Bronchial epithelial cell (primary cell): ENCODE results near the gene SCAP. TPM values are rescaled to one million over a fixed set of nuclear protein-coding genes. Genes with fewer than 3 reads are reported as not detected.

Source experiments
- DNase-seq: peaks from one replicate; pipeline ENCODE4 v3.0.0-alpha.2; 2010; ENCODE audit warnings: low read depth
- FAIRE-seq: peaks from 2 replicates; lab custom pipeline; 2011; peaks lifted over from hg19 to GRCh38; lab: Jason Lieb, UNC
- H3K27me3 ChIP-seq: 2 replicates; pipeline ENCODE4 v1.5.1; 2011; ENCODE audit warnings: low read length; ENCODE audit not compliant: control insufficient read depth, insufficient read depth
- H3K36me3 ChIP-seq: 2 replicates; pipeline ENCODE4 v1.5.1; 2011; ENCODE audit warnings: low read length; ENCODE audit not compliant: control insufficient read depth, insufficient read depth
- H3K4me3 ChIP-seq: 2 replicates; pipeline ENCODE4 v1.5.1; 2011; ENCODE audit warnings: mild to moderate bottlenecking, low read depth, low read length, control low read depth
- total RNA-seq: library from RNA; depleted of rRNA; stranded (reverse); fragments of >200 nt; gene quantifications from 2 replicates; pipeline ENCODE4 v1.2.1, GENCODE V29; 2014
- TF ChIP-seq, protein P1 (sequence below): IDR thresholded peaks from 2 replicates; pipeline ENCODE4 v1.5.1; 2011; ENCODE audit warnings: mild to moderate bottlenecking, moderate library complexity, low read length, control low read depth, inconsistent platforms; ENCODE audit not compliant: insufficient read depth, severe bottlenecking

SCAP gene
- total RNA-seq: 55.0 and 78.6 TPM in 2 replicates

DNA sequence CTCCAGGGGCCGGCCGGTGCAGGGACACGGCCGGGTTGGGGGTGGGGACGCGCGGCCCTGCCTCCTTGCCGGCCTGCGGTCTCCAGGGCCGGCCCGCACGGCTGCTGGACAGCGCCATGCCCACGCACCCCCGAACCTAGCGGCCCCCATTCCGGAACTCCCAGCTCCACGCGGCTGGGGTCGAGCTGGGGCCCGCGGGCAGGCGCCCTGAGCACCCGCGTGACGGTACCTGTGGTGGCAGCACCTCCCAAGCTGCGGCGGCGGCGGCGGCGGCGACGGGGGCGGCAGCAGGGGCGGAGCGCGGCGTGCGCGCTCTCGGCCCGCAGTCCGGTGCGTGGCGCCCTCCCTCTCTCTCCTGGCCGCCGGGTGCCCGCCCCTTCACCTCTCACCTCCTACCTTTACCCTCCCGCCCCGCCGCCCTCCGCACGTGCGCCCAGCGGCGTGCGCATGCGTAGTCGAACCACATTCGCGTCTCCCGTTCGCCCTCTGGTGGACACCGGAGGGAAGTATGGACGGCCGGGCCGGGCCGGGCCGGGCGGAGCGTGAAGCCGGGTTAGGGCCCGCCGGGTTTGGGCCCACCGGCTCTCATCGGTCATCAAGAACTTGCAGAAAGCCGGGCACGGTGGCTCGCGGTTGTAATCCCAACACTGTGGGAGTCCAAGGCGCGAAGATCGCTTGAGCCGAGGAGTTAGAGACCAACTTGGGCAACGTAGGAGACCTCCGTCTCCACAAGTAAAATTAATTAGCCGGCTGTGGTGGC, at the start of gene SCAP:
SCAP (minus strand) TSS at position 372 of the 760 bp plus-strand sequence. CDS start 32,948 bp downstream, outside the sequence.
- FAIRE-seq (no peak), DNase-seq (peak; percentile 61)
- H3K4me3 ChIP-seq: peak within 1 kb of the TSS; percentile 81
- no peaks in the 10 kb centered on the region for H3K36me3 ChIP-seq
- TF ChIP-seq, protein P1, sequence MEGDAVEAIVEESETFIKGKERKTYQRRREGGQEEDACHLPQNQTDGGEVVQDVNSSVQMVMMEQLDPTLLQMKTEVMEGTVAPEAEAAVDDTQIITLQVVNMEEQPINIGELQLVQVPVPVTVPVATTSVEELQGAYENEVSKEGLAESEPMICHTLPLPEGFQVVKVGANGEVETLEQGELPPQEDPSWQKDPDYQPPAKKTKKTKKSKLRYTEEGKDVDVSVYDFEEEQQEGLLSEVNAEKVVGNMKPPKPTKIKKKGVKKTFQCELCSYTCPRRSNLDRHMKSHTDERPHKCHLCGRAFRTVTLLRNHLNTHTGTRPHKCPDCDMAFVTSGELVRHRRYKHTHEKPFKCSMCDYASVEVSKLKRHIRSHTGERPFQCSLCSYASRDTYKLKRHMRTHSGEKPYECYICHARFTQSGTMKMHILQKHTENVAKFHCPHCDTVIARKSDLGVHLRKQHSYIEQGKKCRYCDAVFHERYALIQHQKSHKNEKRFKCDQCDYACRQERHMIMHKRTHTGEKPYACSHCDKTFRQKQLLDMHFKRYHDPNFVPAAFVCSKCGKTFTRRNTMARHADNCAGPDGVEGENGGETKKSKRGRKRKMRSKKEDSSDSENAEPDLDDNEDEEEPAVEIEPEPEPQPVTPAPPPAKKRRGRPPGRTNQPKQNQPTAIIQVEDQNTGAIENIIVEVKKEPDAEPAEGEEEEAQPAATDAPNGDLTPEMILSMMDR: peak; percentile 89
- no peaks in the 10 kb centered on the region for H3K27me3 ChIP-seq

DNA sequence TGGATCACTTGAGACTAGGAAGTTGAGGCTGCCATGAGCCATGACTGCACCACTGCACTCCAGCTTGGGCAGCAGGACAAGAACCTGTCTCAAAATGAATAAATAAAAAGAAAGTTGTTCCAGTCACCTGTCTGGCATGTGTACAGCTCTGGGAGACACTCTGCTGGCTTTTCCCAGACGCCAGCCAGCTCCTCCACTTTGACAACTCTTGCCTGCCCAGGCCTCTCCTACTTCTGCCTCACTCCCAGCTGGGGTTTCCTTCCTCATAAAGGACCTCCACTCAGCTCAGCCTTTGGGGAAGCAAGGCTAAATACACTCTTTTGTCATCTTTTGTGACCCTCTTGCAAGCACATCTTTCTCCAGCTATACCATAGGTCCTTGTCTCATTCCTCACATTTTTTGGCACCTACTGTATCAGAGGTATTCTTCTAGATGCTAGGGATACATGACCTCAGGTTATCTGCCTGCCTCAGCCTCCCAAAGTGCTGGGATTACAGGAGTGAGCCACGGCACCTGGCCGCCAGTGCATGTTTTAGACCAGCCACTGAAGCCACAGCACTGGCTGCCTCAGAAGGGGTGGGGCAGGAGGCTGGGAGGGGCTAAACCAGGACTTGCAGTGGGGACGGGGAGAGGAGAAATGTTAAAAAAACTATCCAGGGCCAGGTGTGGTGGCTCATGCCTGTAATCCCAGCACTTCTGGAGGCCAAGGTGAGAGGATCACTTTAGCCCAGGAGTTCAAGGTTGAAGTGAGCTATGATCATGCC, 47.8 kb upstream of the SCAP start:
- DNase-seq: peak; percentile 9
- no peaks in the 10 kb centered on the region for H3K36me3 ChIP-seq
- FAIRE-seq: no peak
- no peak overlapping the region for H3K4me3 ChIP-seq
- TF ChIP-seq, protein P1: no peak
- no peaks in the 10 kb centered on the region for H3K27me3 ChIP-seq

DNA sequence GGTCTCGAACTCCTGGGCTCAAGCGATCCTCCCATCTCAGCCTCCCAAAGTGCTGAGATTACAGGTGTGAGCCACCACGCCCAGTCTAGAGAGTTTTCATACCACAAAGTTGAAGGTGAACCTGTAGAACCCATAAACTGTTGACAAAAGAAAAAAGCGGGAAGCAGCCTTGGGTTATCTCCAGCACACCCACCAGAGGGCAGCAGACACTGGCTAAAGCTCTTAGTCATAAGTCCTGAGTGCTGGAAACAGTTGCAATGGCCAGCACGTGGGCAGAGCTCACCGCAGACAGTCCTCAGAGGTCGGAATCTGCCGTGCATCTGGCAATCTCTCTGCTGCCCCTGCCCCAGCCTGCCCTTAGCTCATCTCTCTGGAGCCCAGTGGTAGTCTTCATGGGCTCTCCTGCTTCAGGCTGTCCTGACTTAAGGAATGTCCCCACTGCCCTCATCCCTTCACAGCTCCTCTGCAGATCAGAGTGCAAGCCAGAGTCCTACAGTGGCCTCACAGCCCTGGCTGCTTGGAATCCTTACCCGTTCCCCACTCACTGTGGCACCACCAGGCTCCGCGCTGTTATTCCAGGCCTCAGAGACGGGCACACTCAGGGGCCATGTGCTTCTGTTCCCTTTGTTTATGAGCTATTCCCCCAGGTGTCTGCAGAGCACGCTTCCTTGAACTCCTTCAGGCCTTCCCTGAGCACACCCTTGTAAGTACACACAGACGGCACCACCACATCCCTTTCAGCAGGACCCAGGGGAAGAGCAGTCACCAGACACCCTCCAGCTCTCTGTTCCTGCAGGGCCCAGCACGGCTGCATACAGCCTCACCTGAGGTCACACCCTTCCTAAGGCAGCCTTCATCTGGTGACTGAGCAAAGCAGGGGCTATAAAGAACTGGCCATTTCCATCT, 46.6 kb upstream of the SCAP start:
- Histone ChIP-seq H3K36me3 (no peaks in the 10 kb centered on the region), H3K27me3 (no peaks in the 10 kb centered on the region), H3K4me3 (no peak overlapping the region)
- DNase-seq: peak; percentile 74
- TF ChIP-seq, protein P1: peak; percentile 95
- FAIRE-seq: peak; percentile 88

DNA sequence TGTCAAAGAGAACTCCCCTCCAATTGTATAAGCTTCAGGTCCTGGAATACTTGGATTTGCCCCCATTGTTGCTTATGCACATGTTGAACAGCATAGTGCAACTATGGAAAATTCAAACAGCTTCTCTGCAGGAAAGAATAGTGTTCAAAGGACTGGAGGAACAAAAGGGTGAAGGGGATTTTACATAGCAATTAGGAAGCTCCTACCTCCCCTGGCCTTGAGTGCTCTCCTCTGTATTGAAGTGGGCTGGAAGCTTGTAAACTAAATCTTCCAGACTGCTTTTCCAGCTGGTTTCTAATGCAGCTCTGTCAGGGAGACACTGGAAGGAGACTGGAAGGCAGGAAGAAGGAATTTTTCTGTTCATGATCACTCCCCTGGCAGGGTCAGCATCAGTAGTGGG, 45.0 kb upstream of the SCAP start:
- TF ChIP-seq, protein P1: no peak
- no peak for FAIRE-seq
- DNase-seq: no peak
- Histone ChIP-seq H3K4me3 (no peak overlapping the region), H3K27me3 (no peaks in the 10 kb centered on the region), H3K36me3 (no peaks in the 10 kb centered on the region)

DNA sequence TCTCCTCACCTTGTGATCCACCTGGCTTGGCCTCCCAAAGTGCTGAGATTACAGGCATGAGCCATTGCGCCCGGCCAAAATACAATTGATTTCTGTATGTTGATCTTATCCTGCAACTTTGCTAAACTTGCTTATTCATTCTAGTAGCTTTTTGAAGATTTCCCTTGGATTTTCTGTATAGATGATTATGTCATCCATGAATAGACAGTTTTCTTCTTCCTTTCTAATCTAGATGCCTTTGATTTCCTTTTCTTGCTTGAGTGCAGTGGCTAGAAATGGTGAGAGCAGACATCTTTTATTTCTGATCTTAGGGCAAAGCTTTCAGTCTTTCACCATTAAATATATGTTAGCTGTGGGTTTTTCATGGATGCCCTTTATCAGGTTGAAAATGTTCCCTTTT, 42.2 kb upstream of the SCAP start:
- Histone ChIP-seq H3K27me3 (no peaks in the 10 kb centered on the region), H3K4me3 (no peak overlapping the region), H3K36me3 (no peaks in the 10 kb centered on the region)
- TF ChIP-seq, protein P1: no peak
- no peak for FAIRE-seq
- no peak for DNase-seq
